HG02840 (cell line): ENCODE data around the gene CALHM1.
"Not testable (repeated sequence)": the region's sequence is repeated elsewhere in the genome, so short reads cannot be mapped to it uniquely, and the experiment has no call there.

Experiments
- ATAC-seq: cut with Tn5 transposase; IDR thresholded peaks from one replicate; pipeline ENCODE4 v1.9.1; 2021; ENCODE audit warnings: mild to moderate bottlenecking, moderate library complexity, moderate number of reproducible peaks; ENCODE audit not compliant: unreplicated experiment, low FRiP score

Gene CALHM1

GRCh38 chr10:103440416-103440815 is 18.3 kb downstream of the CALHM1 start:
- no peak for ATAC-seq

- ATAC-seq: no peak
Observed at GRCh38 chr10:103439776-103440175, 18.9 kb downstream of the CALHM1 start.

GRCh38 chr10:103433858-103434257 is 24.8 kb downstream of the CALHM1 start:
- ATAC-seq: no peak

GRCh38 chr10:103431902-103432301 is 26.8 kb downstream of the CALHM1 start:
- no peak for ATAC-seq

DNA sequence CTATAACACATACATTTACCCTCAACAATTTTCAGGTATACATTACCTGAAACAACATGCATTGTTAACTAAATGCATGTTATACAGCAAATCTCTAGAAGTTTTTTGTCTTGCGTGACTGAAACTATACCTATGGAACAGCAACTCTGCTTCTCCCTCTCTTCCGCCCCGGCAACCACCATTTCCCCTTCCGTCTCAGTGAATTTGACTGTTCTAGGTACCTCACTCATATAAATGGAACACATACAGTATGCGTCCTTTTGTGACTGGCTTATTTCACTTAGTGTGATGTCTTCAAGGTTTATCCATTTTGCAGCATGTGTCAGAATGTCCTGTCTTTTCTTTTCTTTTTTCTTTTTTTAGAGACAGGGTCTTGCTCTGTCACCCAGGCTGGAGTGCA is 29.1 kb downstream of the CALHM1 start:
- ATAC-seq: no peak

DNA sequence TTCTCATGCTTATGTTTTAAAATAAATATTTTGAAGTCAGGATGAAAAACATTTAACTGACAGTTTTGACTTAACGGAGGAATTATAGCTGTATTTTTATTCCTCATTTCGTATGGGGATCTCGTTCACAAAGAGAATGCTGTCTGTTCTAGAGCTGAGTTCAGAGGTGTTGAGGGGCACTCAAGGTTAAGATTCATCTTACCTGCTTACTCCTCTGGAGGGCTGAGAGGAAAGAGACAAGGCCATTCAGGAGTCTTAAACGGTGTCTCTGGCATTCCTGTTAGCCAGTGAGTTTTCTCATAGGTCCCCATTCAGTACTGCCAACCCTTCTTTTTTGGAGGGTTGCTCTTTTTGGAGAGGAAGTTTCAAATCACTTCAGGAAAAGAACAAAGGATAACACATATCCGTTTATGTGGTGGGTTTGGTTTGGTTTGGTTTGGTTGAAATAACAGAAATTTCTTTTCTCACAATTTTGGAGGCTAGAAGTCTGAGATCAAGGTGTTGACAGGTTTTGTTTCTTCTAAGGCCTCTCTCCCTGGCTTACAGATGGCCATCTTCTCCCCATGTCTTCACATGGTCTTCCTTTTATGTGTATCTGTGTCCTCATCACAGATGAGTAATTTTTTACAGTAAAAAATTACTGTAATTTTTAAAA is 29.6 kb downstream of the CALHM1 start:
- no peak for ATAC-seq

DNA sequence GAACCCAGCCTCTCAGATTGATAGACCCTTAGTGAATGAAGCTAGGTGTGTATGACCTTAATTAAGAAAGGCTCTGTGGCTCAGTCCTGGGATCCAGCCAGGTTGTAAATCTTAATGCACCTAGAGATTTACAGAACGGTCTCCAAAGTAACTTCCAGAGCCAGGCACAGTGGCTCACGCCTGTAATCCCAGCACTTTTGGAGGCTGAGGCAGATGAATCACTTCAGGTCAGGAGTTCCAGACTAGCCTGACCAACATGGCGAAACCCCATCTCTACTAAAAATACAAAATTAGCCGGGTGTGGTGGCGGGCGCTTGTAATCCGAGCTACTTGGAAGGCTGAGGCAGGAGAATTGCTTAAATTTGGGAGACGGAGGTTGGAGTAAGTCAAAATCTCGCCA is 30.8 kb downstream of the CALHM1 start:
- ATAC-seq: no peak

GRCh38 chr10:103423748-103424147 is 35.0 kb downstream of the CALHM1 start:
- ATAC-seq: no peak

- ATAC-seq: no peak
Observed at GRCh38 chr10:103419101-103419500, 39.6 kb downstream of the CALHM1 start.

DNA sequence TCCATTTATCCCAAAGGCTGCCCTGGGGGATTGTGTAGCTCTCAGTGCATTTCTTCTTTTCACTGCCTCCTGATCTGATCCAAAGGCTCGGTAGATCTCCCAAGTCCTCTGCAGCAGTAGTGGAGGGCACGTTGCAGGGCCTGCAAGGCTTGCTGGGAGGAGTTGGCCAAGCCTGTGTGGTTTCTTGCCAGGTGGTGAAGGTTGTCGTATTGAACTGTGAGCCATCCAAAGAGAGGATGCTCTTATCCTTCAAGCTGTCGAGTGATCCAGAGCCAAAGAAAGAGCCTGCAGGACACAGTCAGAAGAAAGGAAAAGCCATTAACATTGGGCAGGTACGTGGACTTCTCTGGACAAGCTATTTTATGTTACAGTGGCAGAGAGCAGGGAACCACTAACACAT is 41.1 kb downstream of the CALHM1 start:
- ATAC-seq: no peak

DNA sequence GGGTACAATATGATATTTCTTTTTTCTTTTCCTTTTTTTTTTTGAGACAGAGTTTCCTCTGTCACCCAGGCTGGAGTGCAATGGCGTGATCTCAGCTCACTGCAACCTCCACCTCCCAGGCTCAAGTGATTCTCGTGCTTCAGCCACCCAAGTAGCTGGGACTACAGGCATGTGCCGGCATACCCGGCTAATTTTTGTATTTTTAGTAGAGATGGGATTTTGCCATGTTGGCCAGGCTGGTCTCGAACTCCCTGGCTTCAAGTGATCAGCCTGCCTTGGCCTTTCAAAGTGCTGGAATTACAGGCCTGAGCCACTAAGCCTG is 41.6 kb downstream of the CALHM1 start:
- ATAC-seq: not testable (repeated sequence)

- ATAC-seq: no peak
Observed at GRCh38 chr10:103416436-103417147, 42.1 kb downstream of the CALHM1 start.

DNA sequence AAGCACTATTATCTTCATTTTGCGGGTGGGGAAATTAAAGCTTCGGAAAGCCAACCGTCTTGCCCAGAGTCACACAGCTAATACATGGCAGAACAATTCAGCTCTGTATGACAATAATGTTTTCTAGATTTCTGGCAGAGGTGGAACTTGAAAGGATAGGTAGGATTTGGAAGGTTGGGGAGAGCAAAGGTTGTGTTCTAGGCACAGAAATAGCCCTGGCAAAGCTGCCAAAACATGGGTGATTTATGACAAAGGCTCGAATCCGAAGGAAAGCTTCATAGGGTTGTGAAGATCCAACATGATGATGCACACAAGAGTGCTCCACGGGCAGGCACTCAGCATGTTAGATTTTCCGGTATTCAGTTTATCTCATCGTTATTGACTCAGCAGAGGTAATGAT is 43.1 kb downstream of the CALHM1 start:
- no peak for ATAC-seq

- no peak for ATAC-seq
Observed at GRCh38 chr10:103413564-103413963, 45.1 kb downstream of the CALHM1 start.
